Measurements from ENCODE around the gene VPS11. TPM values are rescaled to one million over a fixed set of nuclear protein-coding genes. Genes with fewer than 3 reads are reported as not detected.

VPS11 gene
- total and polyA plus RNA-seq, 7 donors: 16.2 to 25.4 (median 20.4) TPM

DNA sequence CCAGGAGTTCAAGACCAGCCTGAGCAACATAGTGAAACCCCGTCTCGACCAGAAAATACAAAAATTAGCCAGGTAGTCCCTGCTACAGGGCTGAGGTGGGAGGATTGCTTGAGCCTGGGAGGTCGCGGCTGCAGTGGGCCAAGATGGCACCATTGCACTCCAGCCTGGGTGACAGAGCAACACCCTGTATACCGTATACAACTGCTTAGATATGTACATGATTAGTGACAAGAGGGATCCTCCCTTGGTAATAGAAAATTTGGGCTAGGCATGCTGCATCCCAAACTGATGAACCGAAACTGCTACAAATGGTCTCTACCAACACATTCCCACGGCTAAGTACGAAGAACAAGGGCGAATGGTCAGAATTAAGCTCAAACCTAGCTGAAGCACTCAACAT, 24.7 kb upstream of the VPS11 start:
- no peaks in the 10 kb centered on the region for H3K9me3 ChIP-seq
- H3K4me1 ChIP-seq: no peaks in the 10 kb centered on the region
- no peak overlapping the region for H3K27ac ChIP-seq
- H3K27me3 ChIP-seq (ENCODE audit: insufficient read depth in 3 of 3, low read length in 2 of 3): no peaks in the 10 kb centered on the region
- H3K36me3 ChIP-seq (ENCODE audit: insufficient read depth in 1 of 2, low read depth in 1 of 2): peaks cover 6 to 37% of the 10 kb centered on the region in 2 donors
- TF ChIP-seq, protein P1, sequence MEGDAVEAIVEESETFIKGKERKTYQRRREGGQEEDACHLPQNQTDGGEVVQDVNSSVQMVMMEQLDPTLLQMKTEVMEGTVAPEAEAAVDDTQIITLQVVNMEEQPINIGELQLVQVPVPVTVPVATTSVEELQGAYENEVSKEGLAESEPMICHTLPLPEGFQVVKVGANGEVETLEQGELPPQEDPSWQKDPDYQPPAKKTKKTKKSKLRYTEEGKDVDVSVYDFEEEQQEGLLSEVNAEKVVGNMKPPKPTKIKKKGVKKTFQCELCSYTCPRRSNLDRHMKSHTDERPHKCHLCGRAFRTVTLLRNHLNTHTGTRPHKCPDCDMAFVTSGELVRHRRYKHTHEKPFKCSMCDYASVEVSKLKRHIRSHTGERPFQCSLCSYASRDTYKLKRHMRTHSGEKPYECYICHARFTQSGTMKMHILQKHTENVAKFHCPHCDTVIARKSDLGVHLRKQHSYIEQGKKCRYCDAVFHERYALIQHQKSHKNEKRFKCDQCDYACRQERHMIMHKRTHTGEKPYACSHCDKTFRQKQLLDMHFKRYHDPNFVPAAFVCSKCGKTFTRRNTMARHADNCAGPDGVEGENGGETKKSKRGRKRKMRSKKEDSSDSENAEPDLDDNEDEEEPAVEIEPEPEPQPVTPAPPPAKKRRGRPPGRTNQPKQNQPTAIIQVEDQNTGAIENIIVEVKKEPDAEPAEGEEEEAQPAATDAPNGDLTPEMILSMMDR (IDR thresholded peaks at IDR 0.05): no peak
- intact Hi-C loops (cut with DNase I): no loop called here
- H3K4me3 ChIP-seq: no peak overlapping the region
- WGBS, 3 donors: 84 to 91% (median 89%) methylated on average over 9 of the region's 9 CpGs
- DNase-seq: no peak
- ATAC-seq: no peak

DNA sequence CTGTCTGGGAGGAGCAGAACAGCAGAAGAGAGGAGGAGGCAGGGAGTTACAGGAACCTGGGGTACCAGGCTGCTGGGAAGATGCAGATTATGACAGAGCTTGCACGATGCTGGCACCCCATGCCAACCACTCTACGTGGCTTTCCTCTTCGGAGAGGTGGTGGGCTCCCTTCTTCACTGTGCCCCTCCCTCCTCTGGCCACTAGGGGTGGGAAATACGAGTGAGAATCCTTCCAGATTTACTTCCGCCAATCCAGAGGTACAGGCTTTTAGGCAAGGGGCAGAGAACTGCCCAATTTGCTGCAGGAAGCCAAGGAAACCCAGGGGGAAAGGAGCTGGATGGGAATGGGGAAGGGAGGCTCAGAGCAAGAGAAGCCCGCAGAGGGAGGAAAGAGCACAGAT, 22.9 kb upstream of the VPS11 start:
- no peak for DNase-seq
- intact Hi-C loops (cut with DNase I): no loop called here
- H3K36me3 ChIP-seq (ENCODE audit: insufficient read depth in 1 of 2, low read depth in 1 of 2): peaks cover 6 to 55% of the 10 kb centered on the region in 2 donors
- H3K27ac ChIP-seq: no peak overlapping the region
- H3K4me1 ChIP-seq: no peaks in the 10 kb centered on the region
- WGBS, 3 donors: 64 to 81% (median 77%) methylated on average over 6 of the region's 6 CpGs
- H3K4me3 ChIP-seq: no peak overlapping the region
- H3K9me3 ChIP-seq: no peaks in the 10 kb centered on the region
- ATAC-seq: no peak
- H3K27me3 ChIP-seq (ENCODE audit: insufficient read depth in 3 of 3, low read length in 2 of 3): no peaks in the 10 kb centered on the region
- TF ChIP-seq, protein P1 (IDR thresholded peaks at IDR 0.05): no peak

DNA sequence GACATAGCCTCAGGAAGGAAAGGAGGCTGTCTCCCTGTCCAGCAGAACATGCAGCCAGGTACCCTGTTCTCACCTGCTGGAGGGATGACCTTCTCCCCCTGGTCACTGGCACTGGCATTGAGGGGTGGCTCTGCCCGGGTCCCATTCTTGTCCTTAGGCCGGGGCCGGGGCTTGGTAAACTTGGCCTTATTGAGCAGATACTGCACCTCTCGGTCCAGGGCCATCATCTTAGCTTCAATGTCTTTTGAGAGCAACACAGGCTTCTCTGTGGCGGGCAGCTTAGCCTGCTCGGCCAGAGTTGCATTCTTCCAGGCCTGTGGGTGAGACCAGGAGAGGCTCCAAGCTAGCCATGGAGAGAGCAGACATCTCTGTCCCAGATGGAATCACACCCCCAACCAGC, 21.1 kb upstream of the VPS11 start:
- DNase-seq: no peak
- Histone ChIP-seq H3K9me3 (no peaks in the 10 kb centered on the region), H3K4me1 (no peaks in the 10 kb centered on the region), H3K27me3 (ENCODE audit: insufficient read depth in 3 of 3, low read length in 2 of 3) (no peaks in the 10 kb centered on the region), H3K36me3 (ENCODE audit: insufficient read depth in 1 of 2, low read depth in 1 of 2) (peaks cover 6 to 73% of the 10 kb centered on the region in 2 donors), H3K4me3 (no peak overlapping the region), H3K27ac (no peak overlapping the region)
- WGBS, 3 donors: 91 to 97% (median 92%) methylated on average over 6 of the region's 6 CpGs
- no peak for ATAC-seq
- intact Hi-C loops (cut with DNase I): no loop called here
- TF ChIP-seq, protein P1 (IDR thresholded peaks at IDR 0.05): no peak

DNA sequence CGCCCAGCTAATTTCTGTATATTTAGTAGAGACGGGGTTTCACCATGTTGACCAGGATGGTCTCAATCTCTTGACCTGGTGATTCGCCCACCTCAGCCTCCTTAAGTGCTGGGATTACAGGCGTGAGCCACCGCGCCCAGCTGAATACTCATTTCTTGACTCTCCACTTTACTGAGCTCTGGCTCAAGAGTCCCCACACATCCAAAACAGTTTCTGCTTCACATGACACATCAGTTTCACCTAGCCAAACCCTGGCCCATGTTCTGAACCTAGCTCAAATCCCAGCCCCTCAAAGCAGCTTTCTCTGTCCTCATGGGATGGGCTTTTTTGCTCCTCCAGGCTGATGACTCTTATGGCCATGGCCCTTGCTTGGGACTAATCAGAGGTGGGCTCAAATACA, 20.4 kb upstream of the VPS11 start:
- no peak for DNase-seq
- Histone ChIP-seq H3K9me3 (no peaks in the 10 kb centered on the region), H3K4me3 (no peak overlapping the region), H3K4me1 (no peaks in the 10 kb centered on the region), H3K27ac (no peak overlapping the region), H3K27me3 (ENCODE audit: insufficient read depth in 3 of 3, low read length in 2 of 3) (no peaks in the 10 kb centered on the region), H3K36me3 (ENCODE audit: insufficient read depth in 1 of 2, low read depth in 1 of 2) (peaks cover 6 to 80% of the 10 kb centered on the region in 2 donors)
- TF ChIP-seq, protein P1 (IDR thresholded peaks at IDR 0.05): no peak
- 95 to 98% (median 96%) methylated on average over 6 of the region's 6 CpGs for WGBS, 3 donors
- ATAC-seq: no peak
- intact Hi-C loops (cut with DNase I): no loop called here

DNA sequence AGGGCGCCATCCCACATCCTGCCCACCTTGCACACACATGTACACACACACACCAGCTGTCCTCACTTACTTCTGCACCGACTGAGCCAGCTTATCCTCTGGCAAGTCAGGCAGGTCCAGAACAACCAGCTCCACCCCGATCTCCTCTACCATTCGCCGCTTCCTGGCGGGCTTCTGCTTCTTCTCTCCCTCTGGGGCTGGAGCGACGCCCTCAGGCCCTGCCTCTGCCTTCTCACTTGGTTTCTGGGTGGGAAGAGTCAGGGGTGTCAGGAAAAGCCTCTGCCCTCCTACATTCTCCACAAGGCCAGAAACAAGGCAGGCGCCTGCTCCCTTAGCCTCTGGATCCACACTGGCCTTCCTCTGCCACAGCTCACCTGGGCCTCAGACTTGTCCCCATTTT, 19.0 kb upstream of the VPS11 start:
- Histone ChIP-seq H3K4me1 (no peaks in the 10 kb centered on the region), H3K27me3 (ENCODE audit: insufficient read depth in 3 of 3, low read length in 2 of 3) (no peaks in the 10 kb centered on the region), H3K9me3 (no peaks in the 10 kb centered on the region), H3K36me3 (ENCODE audit: insufficient read depth in 1 of 2, low read depth in 1 of 2) (peaks cover 6 to 95% of the 10 kb centered on the region in 2 donors), H3K27ac (no peak overlapping the region), H3K4me3 (no peak overlapping the region)
- DNase-seq: no peak
- TF ChIP-seq, protein P1 (IDR thresholded peaks at IDR 0.05): no peak
- intact Hi-C loops (cut with DNase I): no loop called here
- 94 to 95% (median 95%) methylated on average over 9 of the region's 9 CpGs for WGBS, 3 donors
- ATAC-seq: no peak
